ENCODE results near the gene TNFAIP8L3.

GRCh38 chr15:51053571-51053970, 41.1 kb downstream of the TNFAIP8L3 start:
- TF ChIP-seq CTCF (IDR thresholded peaks at IDR 0.05) (no peak), POLR2A (IDR thresholded peaks at IDR 0.05) (no peak)
